Upper lobe of right lung (tissue), 1 donor: ENCODE measurements around the gene SCMH1. TPM values are rescaled to one million over a fixed set of nuclear protein-coding genes. Genes with fewer than 3 reads are reported as not detected.

ENCODE experiments used
- ATAC-seq: fragments of 200-7000 bp; cut with Tn5 transposase; one replicate; pipeline ENCODE4 v1.9.1; 2020; ENCODE audit warnings: mild to moderate bottlenecking, moderate library complexity
- DNase-seq: peaks from one replicate; pipeline ENCODE4 v3.0.0-alpha.2; 2020
- H3K27ac ChIP-seq: fragments of 200-600 bp; one replicate; pipeline ENCODE4 v1.8.0; 2022
- H3K27me3 ChIP-seq: fragments of 200-600 bp; one replicate; pipeline ENCODE4 v1.8.0; 2022; ENCODE audit warnings: mild to moderate bottlenecking
- H3K36me3 ChIP-seq: fragments of 200-600 bp; one replicate; pipeline ENCODE4 v1.8.0; 2022
- H3K4me1 ChIP-seq: fragments of 200-600 bp; one replicate; pipeline ENCODE4 v1.8.0; 2022
- H3K4me3 ChIP-seq: fragments of 200-600 bp; one replicate; pipeline ENCODE4 v1.8.0; 2022; ENCODE audit warnings: mild to moderate bottlenecking
- H3K9me3 ChIP-seq: fragments of 200-600 bp; one replicate; pipeline ENCODE4 v1.8.0; 2022
- CTCF ChIP-seq: fragments of 200-600 bp; IDR thresholded peaks from one replicate; pipeline ENCODE4 v1.8.0; 2022; ENCODE audit warnings: antibody characterized with exemption
- intact Hi-C: fragments of 100-400 bp; cut with DNase I; formaldehyde crosslinking; loops from one replicate; pipeline ENCODE4 v1.11.0; 2022
- total RNA-seq: library from RNA; stranded (reverse); fragmentation: NEBNext Ultra II Directional; extraction: Animal tissue kit (Norgen Biotek cat#: 25700); gene quantifications from one replicate; pipeline ENCODE4 v1.2.1, GENCODE V29; 2021
- donor health status: DM: no; HTN: yes; CAD: no; lungs with severe emphysema.

The SCMH1 gene
- total RNA-seq, 1 donor from 2014 or later: 37.2 TPM

- H3K27me3 ChIP-seq: peaks cover 24% of the 10 kb centered on the region
- TF ChIP-seq CTCF: no peak
- no peak overlapping the region for H3K27ac ChIP-seq
- H3K4me1 ChIP-seq: no peaks in the 10 kb centered on the region
- DNase-seq (no peak), ATAC-seq (no peak)
- intact Hi-C loops: loop anchor here (5.0 kb wide), 1 partner anchor 139 kb away; no protein-coding TSS in a partner anchor
- H3K4me3 ChIP-seq: no peak overlapping the region
- no peaks in the 10 kb centered on the region for H3K36me3 ChIP-seq
- H3K9me3 ChIP-seq: no peaks in the 10 kb centered on the region
Observed at GRCh38 chr1:41278076-41278475, 36.0 kb upstream of the SCMH1 start.

- H3K4me1 ChIP-seq: no peaks in the 10 kb centered on the region
- no peaks in the 10 kb centered on the region for H3K9me3 ChIP-seq
- DNase-seq: no peak
- no peaks in the 10 kb centered on the region for H3K36me3 ChIP-seq
- H3K27ac ChIP-seq: no peak overlapping the region
- TF ChIP-seq CTCF: no peak
- no peak for ATAC-seq
- peaks cover 20% of the 10 kb centered on the region for H3K27me3 ChIP-seq
- intact Hi-C loops: loop anchor here (5.0 kb wide), 1 partner anchor 140 kb away; no protein-coding TSS in a partner anchor
- H3K4me3 ChIP-seq: no peak overlapping the region
Observed at GRCh38 chr1:41277371-41277975, 35.4 kb upstream of the SCMH1 start.

GRCh38 chr1:41275831-41276230, 33.7 kb upstream of the SCMH1 start:
- intact Hi-C loops: loop anchor here (5.0 kb wide), 1 partner anchor 141 kb away; no protein-coding TSS in a partner anchor
- peaks cover 19% of the 10 kb centered on the region for H3K27me3 ChIP-seq
- TF ChIP-seq CTCF: no peak
- no peaks in the 10 kb centered on the region for H3K36me3 ChIP-seq
- H3K4me1 ChIP-seq: no peaks in the 10 kb centered on the region
- no peak overlapping the region for H3K4me3 ChIP-seq
- no peaks in the 10 kb centered on the region for H3K9me3 ChIP-seq
- DNase-seq (no peak), ATAC-seq (no peak)
- H3K27ac ChIP-seq: no peak overlapping the region

GRCh38 chr1:41274752-41275545, 32.8 kb upstream of the SCMH1 start:
- Histone ChIP-seq H3K4me3 (no peak overlapping the region), H3K9me3 (no peaks in the 10 kb centered on the region), H3K4me1 (no peaks in the 10 kb centered on the region), H3K36me3 (no peaks in the 10 kb centered on the region), H3K27me3 (peaks cover 13% of the 10 kb centered on the region), H3K27ac (no peak overlapping the region)
- no peak for DNase-seq
- intact Hi-C loops: loop anchor here (5.0 kb wide), 1 partner anchor 142 kb away; no protein-coding TSS in a partner anchor
- TF ChIP-seq CTCF: no peak
- peak; percentile 80 for ATAC-seq

GRCh38 chr1:41272601-41273000, 30.5 kb upstream of the SCMH1 start:
- DNase-seq (no peak), ATAC-seq (no peak)
- Histone ChIP-seq H3K4me1 (no peaks in the 10 kb centered on the region), H3K27me3 (peaks cover 7% of the 10 kb centered on the region), H3K4me3 (no peak overlapping the region), H3K9me3 (no peaks in the 10 kb centered on the region), H3K36me3 (no peaks in the 10 kb centered on the region), H3K27ac (no peak overlapping the region)
- TF ChIP-seq CTCF: no peak
- intact Hi-C loops: no loop called here
